HG03521 (cell line): ENCODE measurements around the gene GPR35.

Source experiments
- ATAC-seq: cut with Tn5 transposase; IDR thresholded peaks from one replicate; pipeline ENCODE4 v1.9.1; 2021; ENCODE audit warnings: mild to moderate bottlenecking, moderate library complexity; ENCODE audit not compliant: unreplicated experiment

The GPR35 gene

GRCh38 chr2:240622060-240622411 is 3.2 kb upstream of the GPR35 start:
- ATAC-seq: no peak

GRCh38 chr2:240622531-240623235 is 2.6 kb upstream of the GPR35 start:
- no peak for ATAC-seq

GRCh38 chr2:240623531-240624010 is 1.7 kb upstream of the GPR35 start:
- ATAC-seq: no peak

GRCh38 chr2:240624011-240624949 is 1.0 kb upstream of the GPR35 start:
- ATAC-seq: no peak

- ATAC-seq: no peak
These were observed 1.4 kb downstream of the GPR35 start for GRCh38 chr2:240626531-240627300.

GRCh38 chr2:240627736-240628506 is 2.6 kb downstream of the GPR35 start:
- ATAC-seq: no peak

- ATAC-seq: no peak
These were observed 3.2 kb downstream of the GPR35 start for GRCh38 chr2:240628507-240628807.

- no peak for ATAC-seq
These were observed 3.7 kb downstream of the GPR35 start for GRCh38 chr2:240628808-240629618.

- ATAC-seq: no peak
These were observed 4.3 kb downstream of the GPR35 start for GRCh38 chr2:240629619-240629967.

- no peak for ATAC-seq
These were observed 4.9 kb downstream of the GPR35 start for GRCh38 chr2:240629968-240630770.

- ATAC-seq: no peak
These were observed 5.7 kb downstream of the GPR35 start for GRCh38 chr2:240630771-240631547.

GRCh38 chr2:240631548-240632305 is 6.4 kb downstream of the GPR35 start:
- ATAC-seq: no peak

- no peak for ATAC-seq
These were observed 7.0 kb downstream of the GPR35 start for GRCh38 chr2:240632306-240632721.

- no peak for ATAC-seq
These were observed 10.1 kb downstream of the GPR35 start for GRCh38 chr2:240635121-240635997.

- no peak for ATAC-seq
These were observed 10.8 kb downstream of the GPR35 start for GRCh38 chr2:240635998-240636547.

GRCh38 chr2:240636563-240637115 is 11.4 kb downstream of the GPR35 start:
- no peak for ATAC-seq
